Glutamatergic neuron (in vitro differentiated cells): ENCODE data around the gene CACHD1. TPM values are rescaled to one million over a fixed set of nuclear protein-coding genes. Genes with fewer than 3 reads are reported as not detected.

Source experiments
- DNase-seq: peaks from one replicate; pipeline ENCODE4 v3.0.0; 2022
- H3K27ac Mint-ChIP-seq: one replicate; pipeline ENCODE4 v1.8.0; 2020; ENCODE audit warnings: mild to moderate bottlenecking, mixed read lengths, inconsistent platforms; ENCODE audit not compliant: unreplicated experiment
- H3K27me3 Mint-ChIP-seq: one replicate; pipeline ENCODE4 v1.8.0; 2020; ENCODE audit warnings: mild to moderate bottlenecking, moderate library complexity, mixed read lengths, inconsistent platforms; ENCODE audit not compliant: unreplicated experiment
- H3K36me3 Mint-ChIP-seq: one replicate; pipeline ENCODE4 v1.8.0; 2020; ENCODE audit warnings: mild to moderate bottlenecking, mixed read lengths, inconsistent platforms; ENCODE audit not compliant: unreplicated experiment
- H3K4me1 Mint-ChIP-seq: one replicate; pipeline ENCODE4 v1.8.0; 2020; ENCODE audit warnings: mild to moderate bottlenecking, low read depth, mixed read lengths, inconsistent platforms; ENCODE audit not compliant: unreplicated experiment
- H3K4me3 Mint-ChIP-seq: one replicate; pipeline ENCODE4 v1.8.0; 2020; ENCODE audit warnings: mild to moderate bottlenecking, mixed read lengths, inconsistent platforms; ENCODE audit not compliant: unreplicated experiment
- H3K9me3 Mint-ChIP-seq: one replicate; pipeline ENCODE4 v1.8.0; 2020; ENCODE audit warnings: mild to moderate bottlenecking, moderate library complexity, mixed read lengths, inconsistent platforms; ENCODE audit not compliant: unreplicated experiment
- CTCF ChIP-seq: fragments of 200-600 bp; sonication (generic); IDR thresholded peaks from one replicate; pipeline ENCODE4 v1.5.0; 2021; ENCODE audit not compliant: partially characterized antibody, unreplicated experiment
- total RNA-seq: library from RNA; stranded (reverse); fragmentation: NEBNext Ultra II Directional; extraction: Animal tissue kit (Norgen Biotek cat#: 25700); gene quantifications from one replicate; pipeline ENCODE4 v1.2.1, GENCODE V29; 2021; ENCODE audit not compliant: unreplicated experiment

The CACHD1 gene
- total RNA-seq, 1 donor from 2014 or later = 9.4 TPM

- H3K4me3 Mint-ChIP-seq = no peak overlapping the region
- no peak for DNase-seq
These were observed 100.4 kb downstream of the CACHD1 start for GRCh38 chr1:64570267-64570855.

GRCh38 chr1:64572222-64572900 is 102.4 kb downstream of the CACHD1 start:
- Mint-ChIP-seq H3K4me3 (no peak overlapping the region), H3K27ac (no peak overlapping the region), H3K36me3 (no peaks in the 10 kb centered on the region), H3K4me1 (peaks cover 12% of the 10 kb centered on the region), H3K9me3 (peaks cover 2% of the 10 kb centered on the region), H3K27me3 (peaks cover 2% of the 10 kb centered on the region)
- no peak for DNase-seq
- TF ChIP-seq CTCF = no peak

More at GRCh38 chr1:64570267-64570855, 100.4 kb downstream of the CACHD1 start:
- TF ChIP-seq CTCF = no peak
- H3K27me3 Mint-ChIP-seq = peaks cover 2% of the 10 kb centered on the region
- no peaks in the 10 kb centered on the region for H3K36me3 Mint-ChIP-seq
- no peak overlapping the region for H3K27ac Mint-ChIP-seq
- H3K9me3 Mint-ChIP-seq = peaks cover 2% of the 10 kb centered on the region
- peaks cover 5% of the 10 kb centered on the region for H3K4me1 Mint-ChIP-seq

- Mint-ChIP-seq H3K4me1 (peaks cover 14% of the 10 kb centered on the region), H3K27me3 (peaks cover 2% of the 10 kb centered on the region), H3K4me3 (no peak overlapping the region), H3K9me3 (peaks cover 2% of the 10 kb centered on the region), H3K27ac (no peak overlapping the region), H3K36me3 (no peaks in the 10 kb centered on the region)
- DNase-seq = no peak
- TF ChIP-seq CTCF = no peak
These were observed 104.4 kb downstream of the CACHD1 start for GRCh38 chr1:64574301-64574700.

- H3K4me3 Mint-ChIP-seq = no peak overlapping the region
- H3K27me3 Mint-ChIP-seq = peaks cover 2% of the 10 kb centered on the region
- TF ChIP-seq CTCF = no peak
- peaks cover 16% of the 10 kb centered on the region for H3K4me1 Mint-ChIP-seq
- no peak for DNase-seq
- H3K27ac Mint-ChIP-seq = no peak overlapping the region
- H3K9me3 Mint-ChIP-seq = peaks cover 2% of the 10 kb centered on the region
- no peaks in the 10 kb centered on the region for H3K36me3 Mint-ChIP-seq
These were observed 106.2 kb downstream of the CACHD1 start for GRCh38 chr1:64575881-64576676.
